Measurements from ENCODE around the gene RBM4B.

The RBM4B gene

DNA sequence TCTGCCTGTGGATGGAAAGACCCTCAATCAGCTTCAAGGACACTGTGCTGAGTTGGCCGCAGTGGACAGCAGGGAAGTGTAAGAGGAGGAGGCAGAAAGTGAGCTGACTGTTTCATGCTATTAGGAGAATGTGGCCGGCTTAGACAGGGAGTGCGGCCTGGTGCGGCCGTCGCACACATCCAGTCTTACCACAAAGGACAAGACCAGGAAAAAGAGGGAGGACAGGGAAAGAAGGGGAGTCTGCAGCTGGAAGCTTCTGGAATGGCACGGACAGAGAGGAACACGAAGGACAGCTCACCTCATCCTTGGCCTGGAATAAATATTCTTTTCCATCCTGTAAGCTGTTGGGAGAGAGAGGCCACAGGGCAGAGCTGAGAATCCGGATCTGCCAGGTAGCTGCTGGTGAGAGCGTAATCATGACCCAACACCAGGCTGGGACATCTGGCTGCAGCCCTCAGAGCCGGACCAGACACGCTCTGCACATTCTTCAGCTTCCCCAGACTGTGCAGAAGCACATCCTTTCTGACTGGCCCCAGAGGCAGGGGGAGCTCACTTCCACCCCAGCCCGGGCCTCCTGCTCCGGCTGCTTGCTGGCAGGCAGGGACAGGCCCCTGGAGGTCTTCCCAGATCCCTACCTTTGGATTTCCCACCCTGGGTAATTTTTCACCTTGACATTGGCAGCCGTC is 8.6 kb upstream of the RBM4B start:
- Histone ChIP-seq H3K27me3 (ENCODE audit: control insufficient read depth, insufficient read depth, low read length) (no peaks in the 10 kb centered on the region), H3K36me3 (ENCODE audit: control insufficient read depth, insufficient read depth, low read length) (no peaks in the 10 kb centered on the region), H2AFZ (no peak overlapping the region), H3K27ac (no peak overlapping the region), H3K9me3 (ENCODE audit: control insufficient read depth, low read length) (no peaks in the 10 kb centered on the region), H3K4me3 (ENCODE audit: low read depth, low read length) (no peak overlapping the region), H3K4me1 (no peaks in the 10 kb centered on the region), H3K4me2 (ENCODE audit: low read length) (no peak overlapping the region), H3K79me2 (no peaks in the 10 kb centered on the region), H3K9ac (no peak overlapping the region)
- TF ChIP-seq CTCF (IDR thresholded peaks at IDR 0.05), result no peak

- Histone ChIP-seq H3K9me3 (ENCODE audit: control insufficient read depth, low read length) (no peaks in the 10 kb centered on the region), H3K27ac (no peak overlapping the region), H3K4me3 (ENCODE audit: low read depth, low read length) (no peak overlapping the region), H3K9ac (no peak overlapping the region), H3K79me2 (no peaks in the 10 kb centered on the region), H3K36me3 (ENCODE audit: control insufficient read depth, insufficient read depth, low read length) (no peaks in the 10 kb centered on the region), H3K4me2 (ENCODE audit: low read length) (no peak overlapping the region), H3K27me3 (ENCODE audit: control insufficient read depth, insufficient read depth, low read length) (no peaks in the 10 kb centered on the region), H3K4me1 (no peaks in the 10 kb centered on the region), H2AFZ (no peak overlapping the region)
- TF ChIP-seq CTCF (IDR thresholded peaks at IDR 0.05), result no peak
Measured at GRCh38 chr11:66685276-66686099, 7.8 kb upstream of the RBM4B start.

DNA sequence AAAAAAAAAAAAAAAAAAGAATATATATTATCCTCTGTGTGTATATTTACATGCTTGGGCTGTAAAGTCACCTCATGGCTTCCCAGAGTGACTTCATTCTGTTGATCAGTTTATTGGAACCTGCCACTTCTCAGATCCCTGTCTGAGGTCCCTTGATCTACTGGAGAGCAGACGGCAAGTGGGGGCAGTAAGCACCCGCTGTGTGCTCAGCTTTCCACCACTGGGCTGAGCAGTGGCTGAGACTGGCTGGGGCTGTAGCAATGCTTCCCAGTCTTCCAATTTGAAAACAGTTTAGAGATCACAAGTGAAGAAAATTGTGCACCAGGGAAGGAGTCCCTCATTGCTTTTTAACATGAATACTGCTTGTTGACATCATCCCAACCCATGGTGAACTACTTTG is 6.9 kb upstream of the RBM4B start:
- H3K4me1 ChIP-seq, result no peaks in the 10 kb centered on the region
- no peaks in the 10 kb centered on the region for H3K79me2 ChIP-seq
- no peak overlapping the region for H3K4me2 ChIP-seq (ENCODE audit: low read length)
- H2AFZ ChIP-seq, result no peak overlapping the region
- H3K27ac ChIP-seq, result no peak overlapping the region
- no peak for TF ChIP-seq CTCF (IDR thresholded peaks at IDR 0.05)
- no peaks in the 10 kb centered on the region for H3K9me3 ChIP-seq (ENCODE audit: control insufficient read depth, low read length)
- H3K4me3 ChIP-seq (ENCODE audit: low read depth, low read length), result no peak overlapping the region
- H3K9ac ChIP-seq, result no peak overlapping the region
- no peaks in the 10 kb centered on the region for H3K27me3 ChIP-seq (ENCODE audit: control insufficient read depth, insufficient read depth, low read length)
- H3K36me3 ChIP-seq (ENCODE audit: control insufficient read depth, insufficient read depth, low read length), result no peaks in the 10 kb centered on the region

GRCh38 chr11:66683877-66684276 is 6.2 kb upstream of the RBM4B start:
- Histone ChIP-seq H3K4me3 (ENCODE audit: low read depth, low read length) (no peak overlapping the region), H3K9me3 (ENCODE audit: control insufficient read depth, low read length) (no peaks in the 10 kb centered on the region), H3K27ac (no peak overlapping the region), H3K4me2 (ENCODE audit: low read length) (no peak overlapping the region), H2AFZ (no peak overlapping the region), H3K36me3 (ENCODE audit: control insufficient read depth, insufficient read depth, low read length) (no peaks in the 10 kb centered on the region), H3K9ac (no peak overlapping the region), H3K27me3 (ENCODE audit: control insufficient read depth, insufficient read depth, low read length) (no peaks in the 10 kb centered on the region), H3K79me2 (no peaks in the 10 kb centered on the region), H3K4me1 (no peaks in the 10 kb centered on the region)
- no peak for TF ChIP-seq CTCF (IDR thresholded peaks at IDR 0.05)
